Sciatic nerve (tissue), 2 donors: ENCODE measurements around the gene PET117. TPM values are rescaled to one million over a fixed set of nuclear protein-coding genes. Genes with fewer than 3 reads are reported as not detected.
"Not testable (repeated sequence)": the region's sequence is repeated elsewhere in the genome, so short reads cannot be mapped to it uniquely, and the experiment has no call there.

Experiments
- ATAC-seq: fragments of 200-7000 bp; cut with Tn5 transposase; one replicate; pipeline ENCODE4 v1.9.1; 2020; ENCODE audit warnings: mild to moderate bottlenecking, moderate library complexity
- DNase-seq: peaks from one replicate; pipeline ENCODE4 v3.0.0-alpha.2; 2020; ENCODE audit warnings: low spot score
- intact Hi-C: fragments of 100-400 bp; cut with DNase I; formaldehyde crosslinking; loops from one replicate; pipeline ENCODE4 v1.14.2; 2022
- total RNA-seq: library from RNA; stranded (reverse); fragmentation: NEBNext Ultra II Directional; extraction: Animal tissue kit (Norgen Biotek cat#: 25700); gene quantifications from one replicate; pipeline ENCODE4 v1.2.1, GENCODE V29; 2021
- donor health status: DM: no; HTN: no; CAD: no.
- donor health status: DM: no; HTN: no; CAD: no.

Gene PET117
- total RNA-seq, result 13.1 TPM

DNA sequence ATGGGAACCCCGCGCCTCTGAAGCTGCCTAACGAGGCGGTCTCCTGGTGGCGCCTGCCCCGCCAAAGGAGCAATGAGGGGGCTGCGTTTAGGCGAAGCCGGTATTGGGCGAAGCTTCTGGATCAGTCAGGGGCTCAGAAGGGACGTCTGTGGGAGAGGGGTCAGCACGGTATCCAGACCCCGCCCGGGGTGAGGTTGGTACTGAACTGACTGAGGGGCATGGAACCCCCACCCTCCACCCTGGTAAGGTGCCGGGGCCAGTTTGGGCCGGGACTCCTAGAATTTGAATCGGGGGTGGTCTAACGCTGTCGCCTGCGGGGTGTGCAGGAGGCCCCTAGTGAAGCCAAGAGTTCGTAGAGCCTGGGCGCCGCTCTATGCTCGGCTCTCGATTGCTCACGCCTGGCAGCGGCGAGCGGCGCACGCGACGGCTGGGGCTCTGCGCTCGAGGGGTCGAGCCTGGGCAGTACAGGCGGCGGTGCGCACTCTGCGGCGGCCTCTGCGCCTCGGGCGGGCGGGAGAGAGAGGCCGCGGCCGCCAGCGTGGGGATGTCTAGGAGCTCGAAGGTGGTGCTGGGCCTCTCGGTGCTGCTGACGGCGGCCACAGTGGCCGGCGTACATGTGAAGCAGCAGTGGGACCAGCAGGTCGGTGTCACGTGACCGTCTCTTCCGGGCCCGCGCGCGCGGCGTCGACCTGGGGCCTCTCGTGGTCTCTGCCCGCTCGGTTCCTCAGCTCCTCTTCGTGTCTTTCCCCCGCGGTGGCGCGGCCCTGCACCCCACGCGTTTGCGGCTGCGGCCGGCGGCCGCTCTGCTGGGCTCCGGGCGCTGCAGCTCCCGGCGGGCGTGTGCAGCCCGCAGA lies at the start of gene PET117, which contains the start of gene KAT14:
Gene PET117 (plus strand): TSS at position 452 of the 854 bp plus-strand sequence. CDS start 93 bp downstream, at position 545.
Gene KAT14 (plus strand): TSS at position 452 of the 854 bp plus-strand sequence. CDS start 4,798 bp downstream, outside the sequence.
- intact Hi-C loops, result no loop called here
- peak; percentile 99 for ATAC-seq

GRCh38 chr20:18088298-18088697 lies 49.4 kb upstream of the PET117 start:
- ATAC-seq, DNase-seq, intact Hi-C loops: not testable (repeated sequence)

More for the DNA sequence above, at the start of gene PET117, which contains the start of gene KAT14:
- peak; percentile 94 for DNase-seq

- ATAC-seq, DNase-seq, intact Hi-C loops: not testable (repeated sequence)
Observed at GRCh38 chr20:18088841-18089240, 48.8 kb upstream of the PET117 start.

- intact Hi-C loops, result no loop called here
- ATAC-seq (no peak), DNase-seq (no peak)
Observed at GRCh38 chr20:18090044-18090443, 47.6 kb upstream of the PET117 start.

- ATAC-seq (no peak), DNase-seq (no peak)
- intact Hi-C loops, result no loop called here
Observed at GRCh38 chr20:18090477-18090876, 47.2 kb upstream of the PET117 start.

DNA sequence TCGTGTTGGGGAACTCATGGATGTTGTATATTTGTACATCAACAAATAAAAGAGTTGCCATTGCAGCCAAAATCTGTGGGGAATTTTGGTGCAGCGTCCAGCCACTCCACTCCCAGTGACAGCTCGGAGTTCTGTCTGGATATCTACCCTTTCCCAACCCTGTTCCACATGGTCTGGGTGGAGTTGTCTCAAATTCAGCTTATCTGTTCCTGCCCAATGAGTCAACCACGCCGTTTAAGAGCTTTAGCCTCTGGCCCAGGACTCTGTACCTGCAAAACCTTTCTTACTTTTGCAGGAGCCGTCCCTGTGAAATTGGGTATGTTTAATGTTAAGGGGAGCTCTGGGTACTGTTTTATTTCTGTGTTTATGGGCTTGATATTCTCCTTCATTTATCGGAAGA lies 46.0 kb upstream of the PET117 start:
- ATAC-seq, result no peak
- intact Hi-C loops, result no loop called here

DNA sequence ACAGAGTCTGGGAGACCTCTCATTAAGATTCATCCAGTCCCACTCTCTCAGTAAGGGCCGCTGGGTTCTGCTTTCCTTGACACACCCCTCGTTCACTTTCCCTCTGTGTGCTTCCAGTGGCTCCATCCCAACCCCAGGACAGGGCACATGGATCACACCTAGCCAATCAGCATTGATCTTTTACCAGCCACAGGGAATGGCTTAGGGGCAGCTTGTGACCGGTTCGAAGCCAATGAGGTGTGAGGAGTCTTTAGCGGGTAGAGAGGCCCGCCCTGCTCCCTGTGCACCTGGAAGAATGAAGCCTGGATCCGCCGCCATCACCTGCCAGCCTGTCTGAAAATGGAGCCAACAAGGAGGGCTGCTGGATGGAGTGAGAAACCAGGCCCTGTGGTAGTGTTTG lies 44.8 kb upstream of the PET117 start:
- intact Hi-C loops, result no loop called here
- ATAC-seq, result no peak
- DNase-seq, result no peak

More for the DNA sequence above, 46.0 kb upstream of the PET117 start:
- DNase-seq, result no peak

- no peak for ATAC-seq
- DNase-seq, result no peak
- intact Hi-C loops, result no loop called here
Observed at GRCh38 chr20:18093388-18093787, 44.3 kb upstream of the PET117 start.

DNA sequence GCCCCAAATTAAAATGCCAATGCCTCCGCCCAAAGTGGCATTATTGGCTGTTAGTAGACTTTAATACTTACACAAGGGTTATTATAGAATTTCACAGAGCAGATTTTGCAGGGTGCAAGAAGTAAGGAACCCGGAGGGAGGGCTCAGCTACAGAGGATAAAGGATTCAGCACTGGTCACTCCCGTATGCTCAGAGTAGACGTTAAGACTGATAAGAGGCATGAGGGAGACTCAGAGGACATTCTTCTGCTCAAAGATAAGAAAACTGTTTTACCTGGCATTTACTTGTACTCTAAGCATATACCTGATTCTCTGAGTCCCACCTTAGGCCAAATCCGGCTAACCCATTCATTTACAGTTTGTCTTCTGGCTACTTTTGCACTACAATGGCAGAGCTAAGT lies 43.5 kb upstream of the PET117 start:
- DNase-seq, result no peak
- intact Hi-C loops, result no loop called here
- ATAC-seq, result no peak

GRCh38 chr20:18100569-18100968 lies 37.1 kb upstream of the PET117 start:
- ATAC-seq, result not testable (repeated sequence)

DNA sequence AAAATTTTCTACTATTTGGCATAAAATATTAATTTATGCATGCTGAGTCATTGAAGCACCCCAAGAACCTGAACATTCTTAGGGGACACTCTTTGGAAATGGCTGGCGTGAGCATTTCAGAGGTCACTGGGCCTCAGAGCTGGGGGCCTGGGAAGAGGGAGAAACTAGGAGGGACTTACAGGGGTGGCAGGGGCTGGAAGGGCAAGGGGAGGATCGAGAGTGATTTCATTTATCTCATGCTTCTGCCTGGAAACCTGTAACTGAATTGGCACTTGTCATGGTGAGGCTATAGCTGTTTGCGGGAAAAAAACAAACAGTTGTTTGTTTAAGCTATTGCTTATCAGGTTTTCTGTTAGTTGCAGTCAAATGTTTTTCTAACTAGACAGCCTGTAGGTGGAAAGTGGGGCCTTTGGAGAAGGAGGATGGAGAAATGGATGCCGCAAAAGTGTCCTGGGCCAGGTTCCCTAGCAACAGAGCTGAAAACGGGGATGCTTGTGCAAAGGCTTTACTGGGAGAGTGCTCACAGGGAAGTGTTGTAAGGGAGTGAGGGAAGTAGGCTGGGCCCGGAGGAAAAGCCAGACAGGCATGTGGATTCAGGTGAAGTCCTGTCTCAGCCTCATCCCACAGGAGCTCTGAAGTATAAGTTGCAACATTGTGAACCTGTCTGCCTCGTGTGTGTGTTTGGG lies 36.4 kb upstream of the PET117 start:
- no peak for ATAC-seq
- no peak for DNase-seq
- intact Hi-C loops, result no loop called here

More at GRCh38 chr20:18100569-18100968, 37.1 kb upstream of the PET117 start:
- DNase-seq, intact Hi-C loops: not testable (repeated sequence)

- DNase-seq, result no peak
- intact Hi-C loops, result no loop called here
- ATAC-seq, result no peak
Observed at GRCh38 chr20:18103497-18103896, 34.2 kb upstream of the PET117 start.

- intact Hi-C loops, result no loop called here
- ATAC-seq (no peak), DNase-seq (no peak)
Observed at GRCh38 chr20:18108326-18108725, 29.3 kb upstream of the PET117 start.

GRCh38 chr20:18128574-18128973 lies 9.1 kb upstream of the PET117 start:
- intact Hi-C loops, ATAC-seq, DNase-seq: not testable (repeated sequence)

- DNase-seq, result no peak
- ATAC-seq, result no peak
- intact Hi-C loops, result no loop called here
Observed at GRCh38 chr20:18132663-18133062, 5.0 kb upstream of the PET117 start.

DNA sequence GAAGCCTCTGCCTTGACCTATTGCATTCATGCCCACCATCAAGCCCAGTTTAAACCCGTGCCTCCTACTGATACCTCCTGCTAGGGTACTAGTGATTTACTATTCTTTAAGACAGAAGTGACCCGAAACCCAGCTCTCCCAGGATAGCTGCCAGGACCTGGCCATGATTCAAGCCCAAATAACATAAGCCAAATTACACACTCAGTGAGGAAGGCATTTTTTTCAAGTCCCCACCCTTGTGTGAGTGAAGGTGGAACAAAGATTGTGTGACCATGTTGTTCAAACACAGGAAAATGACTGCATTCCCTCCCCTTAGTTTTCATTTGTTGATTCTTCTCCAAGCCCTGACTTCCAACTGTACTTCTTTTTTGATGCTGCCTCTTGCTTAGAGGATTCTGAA lies 3.7 kb upstream of the PET117 start:
- ATAC-seq (no peak), DNase-seq (no peak)
- intact Hi-C loops, result no loop called here

DNA sequence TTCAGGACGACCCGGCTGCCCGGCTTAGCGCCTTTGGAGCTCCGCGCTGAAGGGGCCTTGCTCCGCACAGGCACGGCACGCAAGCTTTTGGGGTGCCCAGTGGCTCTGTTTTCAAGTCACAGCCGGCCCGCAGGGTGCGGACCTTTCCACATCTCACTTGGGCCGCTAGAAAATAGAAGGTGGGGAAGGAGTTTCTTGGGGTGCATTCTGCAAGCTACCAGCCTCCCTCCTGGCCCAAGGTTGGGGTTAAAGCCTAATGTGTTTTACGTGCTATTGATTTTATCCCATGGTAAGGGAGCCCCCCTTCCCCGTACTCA lies 561 bp downstream of the PET117 start:
- ATAC-seq (no peak), DNase-seq (no peak)
- intact Hi-C loops, result no loop called here

- no peak for ATAC-seq
- intact Hi-C loops, result no loop called here
- DNase-seq, result no peak
Observed at GRCh38 chr20:18138639-18139583, 1.2 kb downstream of the PET117 start.

DNA sequence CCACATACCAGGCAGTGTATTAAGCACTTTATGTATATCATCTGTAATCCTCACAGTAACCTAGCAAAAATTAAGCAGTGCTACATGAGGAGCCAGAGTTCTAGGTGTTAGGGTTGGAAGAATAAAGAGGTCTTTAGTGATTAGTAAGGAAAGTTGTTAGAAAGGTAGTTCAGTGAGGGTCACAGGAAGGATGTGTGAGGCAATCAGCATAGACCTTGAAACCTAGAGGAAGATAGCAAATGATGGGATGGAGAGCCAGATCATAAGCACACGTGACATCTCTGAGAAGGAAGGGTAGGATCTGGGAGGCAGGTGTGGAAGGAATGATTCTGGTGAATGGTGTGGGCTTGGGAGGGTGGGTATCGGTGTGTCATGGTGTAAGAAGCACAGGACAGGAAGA lies 2.2 kb downstream of the PET117 start:
- intact Hi-C loops, result no loop called here
- DNase-seq (no peak), ATAC-seq (no peak)
